Measurements from ENCODE around the gene HPS5.
"Not testable (repeated sequence)": the region's sequence is repeated elsewhere in the genome, so short reads cannot be mapped to it uniquely, and the experiment has no call there.

The HPS5 gene

GRCh38 chr11:18323881-18324280 is 1.9 kb upstream of the HPS5 start:
- in situ Hi-C loops (cut with HindIII; ENCODE audit: low pct_ligation_motif_present, low pct_unique_long_range_greater_than_20kb, low sequenced_read_pairs); DNase-seq: not testable (repeated sequence)

GRCh38 chr11:18322818-18323570 is 1.1 kb upstream of the HPS5 start:
- no peak for DNase-seq
- in situ Hi-C loops (cut with HindIII; ENCODE audit: low pct_ligation_motif_present, low pct_unique_long_range_greater_than_20kb, low sequenced_read_pairs): no loop called here

GRCh38 chr11:18321578-18321968 is 367 bp downstream of the HPS5 start:
- in situ Hi-C loops (cut with HindIII; ENCODE audit: low pct_ligation_motif_present, low pct_unique_long_range_greater_than_20kb, low sequenced_read_pairs): no loop called here
- DNase-seq: peak; percentile 28

- no peak for DNase-seq
- in situ Hi-C loops (cut with HindIII; ENCODE audit: low pct_ligation_motif_present, low pct_unique_long_range_greater_than_20kb, low sequenced_read_pairs): no loop called here
Measured at GRCh38 chr11:18320617-18321016, 1.3 kb downstream of the HPS5 start.

- in situ Hi-C loops (cut with HindIII; ENCODE audit: low pct_ligation_motif_present, low pct_unique_long_range_greater_than_20kb, low sequenced_read_pairs): no loop called here
Measured at GRCh38 chr11:18319914-18320313, 2.0 kb downstream of the HPS5 start.

GRCh38 chr11:18317551-18317950 is 4.4 kb downstream of the HPS5 start:
- in situ Hi-C loops (cut with HindIII; ENCODE audit: low pct_ligation_motif_present, low pct_unique_long_range_greater_than_20kb, low sequenced_read_pairs): no loop called here
- DNase-seq: no peak

More at GRCh38 chr11:18319914-18320313, 2.0 kb downstream of the HPS5 start:
- no peak for DNase-seq

- in situ Hi-C loops (cut with HindIII; ENCODE audit: low pct_ligation_motif_present, low pct_unique_long_range_greater_than_20kb, low sequenced_read_pairs): no loop called here
- no peak for DNase-seq
Measured at GRCh38 chr11:18315893-18316292, 6.0 kb downstream of the HPS5 start.

- in situ Hi-C loops (cut with HindIII; ENCODE audit: low pct_ligation_motif_present, low pct_unique_long_range_greater_than_20kb, low sequenced_read_pairs): no loop called here
- no peak for DNase-seq
Measured at GRCh38 chr11:18314784-18315523, 7.0 kb downstream of the HPS5 start.

GRCh38 chr11:18313965-18314763 is 7.8 kb downstream of the HPS5 start:
- in situ Hi-C loops (cut with HindIII; ENCODE audit: low pct_ligation_motif_present, low pct_unique_long_range_greater_than_20kb, low sequenced_read_pairs): no loop called here
- DNase-seq: no peak

GRCh38 chr11:18312663-18313420 is 9.1 kb downstream of the HPS5 start:
- in situ Hi-C loops (cut with HindIII; ENCODE audit: low pct_ligation_motif_present, low pct_unique_long_range_greater_than_20kb, low sequenced_read_pairs): no loop called here
- no peak for DNase-seq

GRCh38 chr11:18312012-18312411 is 9.9 kb downstream of the HPS5 start:
- DNase-seq: no peak

GRCh38 chr11:18310800-18311340 is 11.1 kb downstream of the HPS5 start:
- no peak for DNase-seq
- in situ Hi-C loops (cut with HindIII; ENCODE audit: low pct_ligation_motif_present, low pct_unique_long_range_greater_than_20kb, low sequenced_read_pairs): no loop called here

More at GRCh38 chr11:18312012-18312411, 9.9 kb downstream of the HPS5 start:
- in situ Hi-C loops (cut with HindIII; ENCODE audit: low pct_ligation_motif_present, low pct_unique_long_range_greater_than_20kb, low sequenced_read_pairs): no loop called here

GRCh38 chr11:18309691-18310090 is 12.2 kb downstream of the HPS5 start:
- in situ Hi-C loops (cut with HindIII; ENCODE audit: low pct_ligation_motif_present, low pct_unique_long_range_greater_than_20kb, low sequenced_read_pairs): no loop called here
- DNase-seq: no peak

- in situ Hi-C loops (cut with HindIII; ENCODE audit: low pct_ligation_motif_present, low pct_unique_long_range_greater_than_20kb, low sequenced_read_pairs): no loop called here
- DNase-seq: no peak
Measured at GRCh38 chr11:18308242-18308641, 13.7 kb downstream of the HPS5 start.

- DNase-seq: no peak
- in situ Hi-C loops (cut with HindIII; ENCODE audit: low pct_ligation_motif_present, low pct_unique_long_range_greater_than_20kb, low sequenced_read_pairs): no loop called here
Measured at GRCh38 chr11:18307461-18308139, 14.3 kb downstream of the HPS5 start.

- in situ Hi-C loops (cut with HindIII; ENCODE audit: low pct_ligation_motif_present, low pct_unique_long_range_greater_than_20kb, low sequenced_read_pairs): no loop called here
- no peak for DNase-seq
Measured at GRCh38 chr11:18304745-18305144, 17.2 kb downstream of the HPS5 start.

- no peak for DNase-seq
- in situ Hi-C loops (cut with HindIII; ENCODE audit: low pct_ligation_motif_present, low pct_unique_long_range_greater_than_20kb, low sequenced_read_pairs): no loop called here
Measured at GRCh38 chr11:18299721-18300120, 22.2 kb downstream of the HPS5 start.

GRCh38 chr11:18295316-18295715 is 26.6 kb downstream of the HPS5 start:
- in situ Hi-C loops (cut with HindIII; ENCODE audit: low pct_ligation_motif_present, low pct_unique_long_range_greater_than_20kb, low sequenced_read_pairs): no loop called here

More at GRCh38 chr11:18295316-18295715, 26.6 kb downstream of the HPS5 start:
- no peak for DNase-seq
